ENCODE data around the gene TMEM9B. TPM values are rescaled to one million over a fixed set of nuclear protein-coding genes. Genes with fewer than 3 reads are reported as not detected.
A peak's percentile ranks its signal among the peaks of the same experiment; 100 is the strongest.

Gene TMEM9B
- total and polyA plus RNA-seq, 2 donors = 27.3 to 30.0 TPM

GRCh38 chr11:8930456-8931175 is 33.6 kb downstream of the TMEM9B start:
- Histone ChIP-seq H3K36me3 (ENCODE audit: insufficient read depth) (no peaks in the 10 kb centered on the region), H3K4me1 (ENCODE audit: insufficient read depth) (no peaks in the 10 kb centered on the region), H3K4me3 (ENCODE audit: low read depth, low read length) (no peak overlapping the region), H3K27ac (ENCODE audit: low read depth) (no peak overlapping the region)
- 95% methylated on average over 12 of the region's 12 CpGs for WGBS
- DNase-seq (ENCODE audit: extremely low spot score) = no peak

GRCh38 chr11:8928981-8929615 is 35.1 kb downstream of the TMEM9B start:
- Histone ChIP-seq H3K36me3 (ENCODE audit: insufficient read depth) (no peaks in the 10 kb centered on the region), H3K27ac (ENCODE audit: low read depth) (no peak overlapping the region), H3K4me3 (ENCODE audit: low read depth, low read length) (no peak overlapping the region), H3K4me1 (ENCODE audit: insufficient read depth) (no peaks in the 10 kb centered on the region)
- WGBS = 86% methylated on average over 9 of the region's 9 CpGs
- no peak for DNase-seq (ENCODE audit: extremely low spot score)

- no peaks in the 10 kb centered on the region for H3K36me3 ChIP-seq (ENCODE audit: insufficient read depth)
- 97% methylated on average over 4 of the region's 4 CpGs for WGBS
- H3K4me1 ChIP-seq (ENCODE audit: insufficient read depth) = no peaks in the 10 kb centered on the region
- H3K27ac ChIP-seq (ENCODE audit: low read depth) = no peak overlapping the region
- no peak for DNase-seq (ENCODE audit: extremely low spot score)
- no peak overlapping the region for H3K4me3 ChIP-seq (ENCODE audit: low read depth, low read length)
These were observed 36.0 kb downstream of the TMEM9B start for GRCh38 chr11:8928205-8928604.

- Histone ChIP-seq H3K36me3 (ENCODE audit: insufficient read depth) (no peaks in the 10 kb centered on the region), H3K4me1 (ENCODE audit: insufficient read depth) (no peaks in the 10 kb centered on the region), H3K27ac (ENCODE audit: low read depth) (no peak overlapping the region), H3K4me3 (ENCODE audit: low read depth, low read length) (no peak overlapping the region)
- DNase-seq (ENCODE audit: extremely low spot score) = no peak
- 85% methylated on average over 5 of the region's 5 CpGs for WGBS
These were observed 37.0 kb downstream of the TMEM9B start for GRCh38 chr11:8927233-8927632.

GRCh38 chr11:8926236-8926635 is 38.0 kb downstream of the TMEM9B start:
- WGBS = 84% methylated on average over 5 of the region's 5 CpGs
- Histone ChIP-seq H3K27ac (ENCODE audit: low read depth) (no peak overlapping the region), H3K4me1 (ENCODE audit: insufficient read depth) (no peaks in the 10 kb centered on the region), H3K36me3 (ENCODE audit: insufficient read depth) (no peaks in the 10 kb centered on the region), H3K4me3 (ENCODE audit: low read depth, low read length) (no peak overlapping the region)
- no peak for DNase-seq (ENCODE audit: extremely low spot score)

- H3K36me3 ChIP-seq (ENCODE audit: insufficient read depth) = peaks cover under 1% of the 10 kb centered on the region
- 92% methylated on average over 5 of the region's 5 CpGs for WGBS
These were observed 38.5 kb downstream of the TMEM9B start for GRCh38 chr11:8925711-8926110.

GRCh38 chr11:8922691-8923090 is 41.6 kb downstream of the TMEM9B start:
- 88% methylated on average over 5 of the region's 5 CpGs for WGBS
- no peak for DNase-seq (ENCODE audit: extremely low spot score)
- H3K27ac ChIP-seq (ENCODE audit: low read depth) = no peak overlapping the region
- no peaks in the 10 kb centered on the region for H3K4me1 ChIP-seq (ENCODE audit: insufficient read depth)
- no peak overlapping the region for H3K4me3 ChIP-seq (ENCODE audit: low read depth, low read length)
- peaks cover 2% of the 10 kb centered on the region for H3K36me3 ChIP-seq (ENCODE audit: insufficient read depth)

More at GRCh38 chr11:8925711-8926110, 38.5 kb downstream of the TMEM9B start:
- DNase-seq (ENCODE audit: extremely low spot score) = no peak
- no peaks in the 10 kb centered on the region for H3K4me1 ChIP-seq (ENCODE audit: insufficient read depth)
- H3K4me3 ChIP-seq (ENCODE audit: low read depth, low read length) = no peak overlapping the region
- no peak overlapping the region for H3K27ac ChIP-seq (ENCODE audit: low read depth)

- H3K36me3 ChIP-seq (ENCODE audit: insufficient read depth) = peaks cover 2% of the 10 kb centered on the region
- 59% methylated on average over 5 of the region's 5 CpGs for WGBS
- H3K4me3 ChIP-seq (ENCODE audit: low read depth, low read length) = no peak overlapping the region
- H3K4me1 ChIP-seq (ENCODE audit: insufficient read depth) = no peaks in the 10 kb centered on the region
- DNase-seq (ENCODE audit: extremely low spot score) = no peak
- no peak overlapping the region for H3K27ac ChIP-seq (ENCODE audit: low read depth)
These were observed 47.0 kb downstream of the TMEM9B start for GRCh38 chr11:8917157-8917825.

GRCh38 chr11:8914661-8915018 is 49.6 kb downstream of the TMEM9B start:
- no peaks in the 10 kb centered on the region for H3K4me1 ChIP-seq (ENCODE audit: insufficient read depth)
- WGBS = 61% methylated on average over 4 of the region's 4 CpGs
- no peak overlapping the region for H3K4me3 ChIP-seq (ENCODE audit: low read depth, low read length)
- H3K36me3 ChIP-seq (ENCODE audit: insufficient read depth) = no peaks in the 10 kb centered on the region
- no peak for DNase-seq (ENCODE audit: extremely low spot score)
- no peak overlapping the region for H3K27ac ChIP-seq (ENCODE audit: low read depth)

- 29% methylated on average over 9 of the region's 9 CpGs for WGBS
- no peaks in the 10 kb centered on the region for H3K36me3 ChIP-seq (ENCODE audit: insufficient read depth)
- no peak for DNase-seq (ENCODE audit: extremely low spot score)
- H3K4me3 ChIP-seq (ENCODE audit: low read depth, low read length) = no peak overlapping the region
- no peak overlapping the region for H3K27ac ChIP-seq (ENCODE audit: low read depth)
- no peaks in the 10 kb centered on the region for H3K4me1 ChIP-seq (ENCODE audit: insufficient read depth)
These were observed 50.1 kb downstream of the TMEM9B start for GRCh38 chr11:8913961-8914660.

GRCh38 chr11:8911029-8911823 is 53.0 kb downstream of the TMEM9B start, which contains the start of gene AKIP1:
TSS of gene AKIP1 (plus strand) at chr11:8911189. CDS start at chr11:8911450, 261 bp downstream.
- Histone ChIP-seq H3K4me1 (ENCODE audit: insufficient read depth) (no peaks in the 10 kb centered on the region), H3K4me3 (ENCODE audit: low read depth, low read length) (peak within 1 kb of the TSS; percentile 86), H3K27ac (ENCODE audit: low read depth) (peak within 1 kb of the TSS; percentile 89), H3K36me3 (ENCODE audit: insufficient read depth) (no peaks in the 10 kb centered on the region)
- under 1% methylated on average over 67 of the region's 68 CpGs for WGBS
- peak; percentile 93 for DNase-seq (ENCODE audit: extremely low spot score)

GRCh38 chr11:8910649-8911026 is 53.6 kb downstream of the TMEM9B start:
- no peak for DNase-seq (ENCODE audit: extremely low spot score)

GRCh38 chr11:8908099-8908498 is 56.1 kb downstream of the TMEM9B start:
- no peaks in the 10 kb centered on the region for H3K4me1 ChIP-seq (ENCODE audit: insufficient read depth)
- H3K27ac ChIP-seq (ENCODE audit: low read depth) = no peak overlapping the region
- H3K36me3 ChIP-seq (ENCODE audit: insufficient read depth) = no peaks in the 10 kb centered on the region
- DNase-seq (ENCODE audit: extremely low spot score) = no peak
- no peak overlapping the region for H3K4me3 ChIP-seq (ENCODE audit: low read depth, low read length)

More at GRCh38 chr11:8910649-8911026, 53.6 kb downstream of the TMEM9B start:
- Histone ChIP-seq H3K27ac (ENCODE audit: low read depth) (no peak overlapping the region), H3K36me3 (ENCODE audit: insufficient read depth) (no peaks in the 10 kb centered on the region), H3K4me3 (ENCODE audit: low read depth, low read length) (peak overlapping the region; percentile 86), H3K4me1 (ENCODE audit: insufficient read depth) (no peaks in the 10 kb centered on the region)
- 5% methylated on average over 19 of the region's 19 CpGs for WGBS

Data from urinary bladder (tissue), 4 donors.